H54 (cell line): Measurements from ENCODE around the gene FOXL3.

Experiments
- DNase-seq: peaks from one replicate; pipeline ENCODE4 v3.0.0; 2011; ENCODE audit warnings: low spot score, mixed read lengths; ENCODE audit not compliant: insufficient read length
- FAIRE-seq: peaks from 3 replicates; lab custom pipeline; 2011; peaks lifted over from hg19 to GRCh38; lab: Jason Lieb, UNC
- POLR2A ChIP-seq: IDR thresholded peaks from 2 replicates; pipeline ENCODE4 v1.6.1; 2011; ENCODE audit warnings: low read depth, mild to moderate bottlenecking, low read length

FOXL3 gene

DNA sequence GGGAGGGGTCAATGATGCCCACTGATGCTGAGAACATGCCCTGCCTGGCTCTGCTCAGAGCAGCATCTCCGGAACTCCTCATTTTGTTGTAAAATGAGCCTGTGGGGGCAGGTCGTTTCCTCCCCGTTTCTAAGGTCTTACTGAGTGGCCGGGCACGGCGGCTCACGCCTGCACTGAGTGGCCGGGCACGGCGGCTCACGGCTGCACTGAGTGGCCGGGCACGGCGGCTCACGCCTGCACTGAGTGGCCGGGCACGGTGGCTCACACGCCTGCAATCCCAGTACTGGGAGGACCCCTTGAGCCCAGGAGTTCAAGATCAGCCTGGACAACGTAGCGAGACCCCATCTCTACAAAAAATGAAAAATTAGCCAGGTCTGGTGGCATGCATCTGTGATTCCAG is 39.0 kb upstream of the FOXL3 start:
- TF ChIP-seq POLR2A, result no peak
- DNase-seq (no peak), FAIRE-seq (no peak)

DNA sequence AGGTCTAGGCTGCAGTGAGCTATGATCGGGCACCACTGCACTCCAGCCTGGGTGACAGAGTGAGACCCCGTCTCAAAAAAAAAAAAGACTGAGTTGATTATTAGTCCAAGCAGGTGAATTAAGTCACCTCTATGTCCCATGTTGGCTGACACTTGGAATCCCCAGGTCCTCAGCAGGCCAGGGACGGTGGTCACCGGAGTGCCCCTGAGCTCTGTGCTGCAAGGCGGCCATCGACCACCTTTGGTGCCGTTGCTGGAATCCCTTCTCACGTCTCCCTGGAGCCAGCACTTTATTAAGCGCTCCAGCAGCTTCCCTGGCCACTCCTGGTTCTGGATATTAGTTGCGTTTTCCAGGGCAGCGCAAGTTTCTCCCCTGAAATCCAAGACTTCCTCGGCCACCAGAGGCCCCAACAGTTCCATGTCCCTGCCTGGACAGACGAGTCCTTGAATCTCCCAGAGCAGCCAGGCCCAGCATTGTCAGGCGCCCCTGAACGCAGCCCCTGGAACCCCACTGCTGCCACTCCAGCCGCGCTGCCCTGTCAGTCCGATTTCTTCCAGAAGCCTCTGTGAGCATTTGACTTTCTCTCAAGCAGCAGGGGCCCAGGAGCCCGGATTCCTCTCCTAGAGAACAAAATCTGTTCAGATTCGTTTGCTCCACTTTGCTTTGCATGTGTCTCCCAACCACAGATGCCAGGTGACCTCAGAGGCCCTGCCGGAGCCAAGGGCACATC is 38.4 kb upstream of the FOXL3 start:
- DNase-seq, result no peak
- no peak for TF ChIP-seq POLR2A
- no peak for FAIRE-seq

DNA sequence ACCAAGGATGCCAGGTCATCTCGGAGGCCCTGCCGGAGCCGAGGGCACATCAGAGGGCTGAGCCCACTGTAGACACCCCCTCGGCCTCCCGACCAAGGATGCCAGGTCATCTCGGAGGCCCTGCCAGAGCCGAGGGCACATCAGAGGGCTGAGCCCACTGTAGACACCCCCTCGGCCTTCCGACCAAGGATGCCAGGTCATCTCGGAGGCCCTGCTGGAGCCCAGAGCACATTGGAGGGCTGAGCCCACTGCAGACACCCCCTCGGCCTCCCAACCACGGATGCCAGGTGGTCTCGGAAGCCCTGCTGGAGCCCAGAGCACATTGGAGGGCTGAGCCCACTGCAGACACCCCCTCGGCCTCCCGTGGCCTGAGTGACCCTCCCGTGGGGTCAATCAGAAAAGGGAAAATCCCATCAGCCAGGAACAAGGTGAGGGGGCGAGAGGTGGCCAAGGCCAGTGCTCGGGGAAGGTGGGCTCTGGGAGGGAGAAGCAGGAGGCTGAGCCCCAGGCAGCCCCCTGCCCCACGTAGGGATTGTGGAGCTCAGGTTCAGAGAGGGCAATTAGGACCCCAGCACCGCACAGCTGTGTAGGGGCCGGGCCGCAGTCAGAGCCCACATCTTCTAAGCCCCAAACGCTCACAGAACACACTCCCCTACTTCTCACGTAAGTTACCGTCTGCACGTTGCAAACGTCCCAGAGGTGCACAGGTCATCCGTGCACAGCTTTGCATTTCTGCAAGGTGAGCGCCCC is 37.6 kb upstream of the FOXL3 start:
- FAIRE-seq (no peak), DNase-seq (no peak)
- no peak for TF ChIP-seq POLR2A

DNA sequence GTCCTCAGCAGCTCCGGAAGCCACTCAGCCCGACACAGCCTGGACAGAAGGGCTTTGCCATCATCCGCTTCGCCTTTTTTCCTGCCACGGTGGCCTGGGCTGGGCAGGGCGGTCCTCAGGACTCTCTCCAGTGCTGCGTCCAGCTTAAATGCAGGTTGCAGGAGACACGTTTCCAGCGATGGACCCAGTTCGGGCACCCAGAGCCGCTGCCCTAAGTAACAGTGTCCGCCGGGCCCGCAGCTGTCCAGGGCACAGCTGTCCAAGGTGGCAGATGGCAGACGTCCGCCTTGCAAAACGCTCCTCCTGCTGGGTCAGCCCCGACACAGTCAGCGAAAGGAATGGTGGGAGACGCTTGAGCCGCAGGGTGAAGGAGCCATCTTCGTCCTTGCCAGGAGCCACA is 37.0 kb upstream of the FOXL3 start:
- no peak for FAIRE-seq
- no peak for TF ChIP-seq POLR2A
- DNase-seq, result no peak

DNA sequence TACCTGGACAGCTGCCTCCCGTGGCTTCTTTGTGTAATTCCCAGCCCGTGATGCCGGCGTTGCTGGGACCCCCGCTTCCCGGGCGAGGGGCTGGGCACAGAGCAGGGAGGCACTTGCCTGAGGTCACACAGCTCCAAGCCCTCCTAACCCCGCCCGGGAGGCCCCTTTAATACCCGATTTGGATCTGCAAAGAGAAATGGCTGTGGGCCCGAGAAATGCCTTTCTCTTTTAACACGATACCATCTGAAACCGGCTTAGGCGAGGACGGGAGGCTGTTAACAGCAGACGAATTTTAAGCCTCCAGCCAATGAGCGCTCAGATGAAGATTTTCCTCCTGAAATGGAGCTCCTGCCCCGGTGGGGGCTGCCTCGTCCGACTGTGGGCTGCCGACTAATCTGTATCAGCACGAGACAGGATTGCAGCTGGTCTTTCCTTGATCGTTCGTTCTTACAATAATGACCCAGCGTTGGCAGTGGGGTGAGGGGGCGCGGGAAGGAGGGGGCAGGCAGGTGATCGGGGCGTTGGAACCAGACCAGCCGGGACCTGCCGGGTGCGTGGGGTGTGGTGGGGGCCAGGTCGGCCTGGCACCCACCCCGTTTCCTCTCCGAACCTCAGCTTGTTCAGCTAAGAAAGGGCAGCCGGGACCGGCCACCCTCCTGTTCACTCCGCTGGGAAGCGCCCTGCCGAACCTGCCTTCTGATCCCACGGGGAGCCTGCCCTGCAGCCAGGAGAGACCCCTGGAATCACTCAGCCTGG is 36.2 kb upstream of the FOXL3 start:
- DNase-seq (no peak), FAIRE-seq (no peak)
- TF ChIP-seq POLR2A, result no peak

DNA sequence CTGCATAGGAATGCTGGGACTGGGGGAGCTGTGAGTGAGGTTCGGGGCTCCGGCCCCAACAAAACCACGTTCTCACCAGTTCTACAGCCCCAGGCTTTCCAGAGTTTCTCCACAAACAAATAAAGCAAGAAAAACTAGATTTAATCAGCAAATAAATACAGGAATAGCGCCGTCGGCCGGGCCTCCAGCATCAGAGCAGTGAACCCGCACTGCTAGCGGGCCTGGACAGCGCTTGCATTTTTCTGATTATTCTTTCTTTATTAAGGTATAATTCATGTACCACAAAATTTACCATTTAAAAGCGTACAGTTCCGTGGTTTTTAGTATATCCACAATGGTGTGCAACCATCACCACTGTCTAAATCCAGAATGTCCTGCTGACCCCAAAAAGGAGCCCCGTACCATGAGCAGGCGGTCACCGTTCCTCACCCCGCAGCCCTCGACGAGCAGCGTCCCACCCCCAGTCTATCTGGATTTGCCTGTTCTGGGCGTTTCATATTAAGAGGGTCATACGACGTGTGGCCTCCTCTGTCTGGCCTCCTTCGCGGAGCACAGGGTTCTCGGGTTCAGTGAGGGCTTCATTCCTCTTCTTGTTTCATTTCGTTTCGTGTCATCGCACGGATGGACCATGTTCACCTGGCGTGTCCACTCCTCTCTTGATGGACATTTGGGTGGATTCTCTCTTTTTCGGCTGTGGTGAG is 35.5 kb upstream of the FOXL3 start:
- TF ChIP-seq POLR2A, result no peak
- DNase-seq (no peak), FAIRE-seq (no peak)

DNA sequence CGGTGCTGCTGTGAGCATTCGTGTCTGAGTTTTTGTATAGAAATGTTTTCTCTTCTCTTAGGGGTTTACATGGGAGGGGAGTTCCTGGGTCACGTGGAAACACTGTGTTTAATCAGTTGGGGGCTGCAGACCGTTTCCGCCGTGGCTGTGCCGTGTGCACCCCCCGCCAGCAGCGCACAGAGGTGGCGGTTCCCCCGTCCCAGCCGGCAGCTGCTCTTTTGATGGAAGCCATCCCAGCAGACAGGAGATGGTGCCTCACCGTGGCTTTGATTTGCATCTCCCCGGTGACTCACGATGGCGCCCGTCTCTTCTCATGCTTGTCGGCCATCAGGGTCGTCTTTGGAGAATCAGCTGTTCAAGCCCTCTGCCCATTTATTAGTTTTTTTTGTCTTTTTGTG is 34.9 kb upstream of the FOXL3 start:
- no peak for TF ChIP-seq POLR2A
- FAIRE-seq, result no peak
- DNase-seq, result no peak

DNA sequence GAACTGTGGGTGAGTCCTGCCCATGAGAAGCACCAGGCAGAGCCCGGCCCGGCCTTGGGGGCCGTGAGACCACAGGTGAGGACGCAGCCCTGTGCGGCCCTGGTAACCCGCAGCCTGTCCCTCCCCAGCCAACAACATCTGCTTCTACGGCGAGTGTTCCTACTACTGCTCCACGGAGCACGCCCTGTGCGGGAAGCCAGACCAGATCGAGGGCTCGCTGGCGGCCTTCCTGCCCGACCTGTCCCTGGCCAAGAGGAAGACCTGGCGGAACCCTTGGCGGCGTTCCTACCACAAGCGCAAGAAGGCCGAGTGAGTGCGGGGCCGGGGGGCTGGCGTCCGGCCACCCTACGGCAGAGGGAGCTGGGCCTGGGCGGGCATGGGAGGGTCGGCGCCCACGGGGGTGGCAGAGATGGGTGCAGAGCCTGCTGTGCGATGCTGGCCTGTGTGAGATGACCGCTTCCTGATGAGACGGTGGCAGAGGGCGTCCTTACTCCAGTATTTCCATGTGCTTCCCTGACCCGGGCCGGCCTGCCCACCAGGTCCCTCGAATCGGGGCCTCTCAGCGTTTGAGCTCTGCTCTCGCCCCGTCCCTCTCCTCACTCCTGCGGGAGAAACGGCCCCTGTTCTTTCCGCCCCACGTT is 34.1 kb upstream of the FOXL3 start:
- TF ChIP-seq POLR2A, result no peak
- FAIRE-seq, result no peak
- no peak for DNase-seq

DNA sequence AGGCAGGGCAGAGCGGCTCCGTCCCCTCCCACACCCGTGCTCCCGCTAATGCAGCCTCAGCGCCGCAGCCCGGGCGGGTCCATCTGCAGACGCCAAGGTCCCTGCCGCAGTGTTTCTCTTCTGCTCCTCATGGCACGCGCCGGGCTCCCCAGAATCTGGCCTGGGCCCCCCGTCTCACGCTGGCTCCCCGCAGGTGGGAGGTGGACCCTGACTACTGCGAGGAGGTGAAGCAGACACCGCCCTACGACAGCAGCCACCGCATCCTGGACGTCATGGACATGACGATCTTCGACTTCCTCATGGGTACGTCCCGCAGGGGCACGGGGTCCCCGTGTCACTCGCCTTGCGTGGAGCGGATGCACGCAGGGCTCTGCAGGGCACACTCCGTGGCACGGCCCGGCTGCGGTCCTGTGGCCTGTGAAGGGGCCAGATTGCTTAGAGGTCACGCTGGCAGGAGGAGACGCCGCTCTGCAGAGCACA is 33.5 kb upstream of the FOXL3 start:
- DNase-seq, result no peak
- no peak for TF ChIP-seq POLR2A
- no peak for FAIRE-seq

DNA sequence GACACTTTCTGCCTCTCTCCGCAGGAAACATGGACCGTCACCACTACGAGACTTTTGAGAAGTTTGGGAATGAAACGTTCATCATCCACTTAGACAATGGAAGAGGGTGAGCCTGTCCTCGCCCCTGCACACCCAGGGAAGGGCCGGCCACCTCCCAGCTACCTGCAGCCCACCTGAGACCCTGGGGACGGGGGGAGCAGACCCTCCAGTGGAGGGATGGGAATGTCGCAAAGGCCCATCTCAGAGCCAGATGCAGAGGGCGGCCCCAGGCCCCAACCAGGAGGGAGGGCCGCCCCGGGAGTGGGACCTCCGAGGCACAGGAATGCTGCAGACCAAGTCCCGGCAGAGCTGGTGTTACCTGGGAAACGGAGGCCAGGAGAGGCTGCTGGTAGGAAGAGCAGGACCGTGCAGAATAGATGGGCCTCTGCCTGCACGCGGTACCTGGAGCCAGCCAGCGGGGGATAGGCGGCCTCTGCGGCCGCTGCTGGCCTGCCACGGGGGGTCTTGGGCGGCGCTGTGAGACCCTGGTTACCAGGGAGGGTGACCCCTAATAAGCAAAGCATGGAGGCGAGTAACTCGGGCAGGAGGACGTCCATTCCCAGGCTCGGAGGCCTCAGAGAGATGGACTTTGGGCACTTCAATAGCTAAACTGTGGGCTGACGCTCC is 32.9 kb upstream of the FOXL3 start:
- DNase-seq, result no peak
- no peak for FAIRE-seq
- no peak for TF ChIP-seq POLR2A

DNA sequence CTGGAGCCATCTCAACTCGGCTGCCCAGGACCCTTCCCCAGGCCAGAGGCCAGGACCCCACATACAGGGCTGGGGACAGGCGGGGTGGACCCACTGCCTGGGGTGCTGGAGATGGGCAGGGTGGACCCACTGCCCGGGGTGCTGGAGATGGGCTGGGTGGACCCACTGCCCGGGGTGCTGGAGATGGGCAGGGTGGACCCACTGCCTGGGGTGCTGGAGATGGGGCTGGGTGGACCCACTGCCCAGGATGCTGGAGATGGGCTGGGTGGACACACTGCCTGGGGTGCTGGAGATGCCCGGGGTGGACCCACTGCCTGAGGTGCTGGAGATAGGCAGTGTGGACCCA is 32.4 kb upstream of the FOXL3 start:
- no peak for TF ChIP-seq POLR2A
- no peak for FAIRE-seq
- no peak for DNase-seq

DNA sequence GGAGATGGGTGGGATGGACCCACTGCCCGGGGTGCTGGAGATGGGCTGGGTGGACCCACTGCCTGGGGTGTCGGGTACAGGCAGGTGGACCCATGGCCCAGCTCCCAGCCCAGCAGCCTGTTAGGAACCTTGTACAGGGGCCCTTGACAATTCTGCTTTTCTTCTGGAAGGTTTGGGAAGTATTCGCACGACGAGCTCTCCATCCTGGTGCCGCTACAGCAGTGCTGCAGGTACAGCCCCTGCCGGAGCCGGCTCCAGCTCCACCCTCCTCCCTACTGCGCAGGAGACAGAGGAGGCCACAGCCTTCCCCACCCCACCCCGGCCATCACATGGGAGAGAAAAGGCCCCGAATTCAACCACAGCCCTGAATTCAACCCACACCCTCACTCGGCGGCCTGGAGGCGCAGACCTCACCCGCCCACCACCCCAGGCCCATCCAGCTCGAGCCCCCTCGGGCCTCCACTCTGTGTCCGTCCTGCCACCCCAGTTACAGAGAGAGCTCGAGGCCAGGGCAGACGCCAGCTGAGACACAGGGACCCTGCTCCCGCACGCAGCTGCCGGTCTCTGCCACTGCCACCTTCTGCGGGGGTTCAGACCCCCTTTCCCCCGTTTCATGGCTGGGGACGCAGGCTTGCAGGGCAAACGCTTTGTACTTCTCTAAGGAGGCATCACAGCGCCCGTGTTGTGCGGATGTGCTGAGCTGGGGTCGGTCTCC is 31.3 kb upstream of the FOXL3 start:
- no peak for TF ChIP-seq POLR2A
- DNase-seq, result no peak
- no peak for FAIRE-seq
